HG03103 (cell line): Measurements from ENCODE around the gene RMC1.
"Not testable (repeated sequence)": the region's sequence is repeated elsewhere in the genome, so short reads cannot be mapped to it uniquely, and the experiment has no call there.

Experiments
- ATAC-seq: cut with Tn5 transposase; IDR thresholded peaks from one replicate; pipeline ENCODE4 v1.9.1; 2021; ENCODE audit warnings: low read depth; ENCODE audit not compliant: unreplicated experiment

Gene RMC1

GRCh38 chr18:23553887-23554286 lies 50.6 kb downstream of the RMC1 start:
- no peak for ATAC-seq

- ATAC-seq = no peak
Measured at GRCh38 chr18:23556145-23556780, 53.0 kb downstream of the RMC1 start.

- not testable (repeated sequence) for ATAC-seq
Measured at GRCh38 chr18:23557511-23557910, 54.2 kb downstream of the RMC1 start.

GRCh38 chr18:23560186-23560585 lies 56.9 kb downstream of the RMC1 start:
- no peak for ATAC-seq

GRCh38 chr18:23563377-23564043 lies 60.2 kb downstream of the RMC1 start:
- no peak for ATAC-seq

GRCh38 chr18:23565916-23566547 lies 62.7 kb downstream of the RMC1 start:
- ATAC-seq = no peak

GRCh38 chr18:23567671-23568070 lies 64.4 kb downstream of the RMC1 start:
- ATAC-seq = no peak

GRCh38 chr18:23568281-23569138 lies 65.2 kb downstream of the RMC1 start:
- ATAC-seq = no peak

- ATAC-seq = no peak
Measured at GRCh38 chr18:23569299-23570063, 66.2 kb downstream of the RMC1 start.

GRCh38 chr18:23570912-23571504 lies 67.7 kb downstream of the RMC1 start:
- ATAC-seq = no peak

GRCh38 chr18:23572012-23572411 lies 68.7 kb downstream of the RMC1 start:
- ATAC-seq = no peak

- no peak for ATAC-seq
Measured at GRCh38 chr18:23572570-23572969, 69.3 kb downstream of the RMC1 start.

GRCh38 chr18:23573020-23573419 lies 69.7 kb downstream of the RMC1 start:
- no peak for ATAC-seq

GRCh38 chr18:23573626-23574431 lies 70.5 kb downstream of the RMC1 start:
- ATAC-seq = no peak

- no peak for ATAC-seq
Measured at GRCh38 chr18:23574611-23575308, 71.4 kb downstream of the RMC1 start.

- no peak for ATAC-seq
Measured at GRCh38 chr18:23575309-23575651, 72.0 kb downstream of the RMC1 start.

- not testable (repeated sequence) for ATAC-seq
Measured at GRCh38 chr18:23577521-23577920, 74.2 kb downstream of the RMC1 start.

GRCh38 chr18:23578067-23578701 lies 74.9 kb downstream of the RMC1 start:
- no peak for ATAC-seq
